ENCODE results near the gene SLC25A28.

GRCh38 chr10:99565166-99565565, 55.1 kb downstream of the SLC25A28 start:
- TF ChIP-seq ZNF274 (IDR thresholded peaks at IDR 0.05; ENCODE audit: low read depth, low read length) (no peak), SUZ12 (IDR thresholded peaks at IDR 0.05; ENCODE audit: extremely low read depth, insufficient read depth, insufficient read length) (no peak)

Data from NT2/D1 (cell line).